Right lobe of liver (tissue), 6 donors: Measurements from ENCODE around the gene TMEM161B. TPM values are rescaled to one million over a fixed set of nuclear protein-coding genes. Genes with fewer than 3 reads are reported as not detected.

Experiments
- ATAC-seq, 4 donors: fragments of 200-7000 bp; cut with Tn5 transposase; one replicate each; pipeline ENCODE4 v1.9.1; 2020; ENCODE audit warnings: mild to moderate bottlenecking in 4 of 4, moderate library complexity in 4 of 4
- DNase-seq, 3 donors: peaks; one replicate each; pipeline ENCODE4 v3.0.0-alpha.2; 2020
- H3K27ac ChIP-seq, 3 donors: fragments of 200-600 bp; one replicate each; pipeline ENCODE4 v1.8.0; 2022
- H3K27me3 ChIP-seq, 2 donors: fragments of 200-600 bp; one replicate each; pipeline ENCODE4 v1.8.0; 2022
- H3K36me3 ChIP-seq, 4 donors: fragments of 200-600 bp; sonication (generic) in 1 of 4; one replicate each; pipeline versions ENCODE4 v1.5.1 to v1.8.0; 2017 to 2022; ENCODE audit warnings: control low read depth in 1 of 4
- H3K4me1 ChIP-seq, 4 donors: fragments of 200-600 bp; sonication (generic) in 1 of 4; one replicate each; pipeline versions ENCODE4 v1.5.1 to v1.8.0; 2017 to 2022; ENCODE audit warnings: control low read depth in 1 of 4
- H3K4me3 ChIP-seq, 3 donors: fragments of 200-600 bp; one replicate each; pipeline ENCODE4 v1.8.0; 2022
- H3K9me3 ChIP-seq, 4 donors: fragments of 200-600 bp; sonication (generic) in 1 of 4; one replicate each; pipeline versions ENCODE4 v1.5.1 to v1.8.0; 2017 to 2022; ENCODE audit warnings: control low read depth in 1 of 4
- POLR2A ChIP-seq: fragments of 450-650 bp; IDR thresholded peaks from one replicate; pipeline ENCODE4 v1.6.1; 2017; ENCODE audit warnings: antibody characterized with exemption, mild to moderate bottlenecking
- WGBS: methylation state at CpG from one replicate; pipeline ENCODE4 v1.1.6; 2018; ENCODE audit warnings: low coverage, low lambda C conversion rate; ENCODE audit not compliant: insufficient coverage; ENCODE audit errors: missing lambda C conversion rate; 5-methylcytosine and 5-hydroxymethylcytosine counted together
- intact Hi-C, 2 donors: fragments of 100-400 bp; cut with DNase I; formaldehyde crosslinking; loops; one replicate each; pipeline versions ENCODE4 v1.11.2 to v1.14.1; 2022
- long read RNA-seq: library from polyadenylated mRNA; unstranded; transcript quantifications from one replicate; pipeline ENCODE4 v2.0.0, GENCODE V29; 2019
- total RNA-seq, 6 experiments: library from RNA; depleted of rRNA in 2 of 6; stranded (reverse); fragments of >200 nt in 2 of 6; fragmentation: NEBNext Ultra II Directional in 3 of 6; extraction: Animal tissue kit (Norgen Biotek cat#: 25700) in 3 of 6; gene quantifications; one replicate each; pipeline versions ENCODE4 v1.1.0 to v1.2.4, GENCODE V29; 2016 to 2023
- TF ChIP-seq, protein P1 (sequence below), 4 donors: fragments of 200-600 bp in 3 of 4; fragments of 450-650 bp in 1 of 4; IDR thresholded peaks; one replicate each; pipeline versions ENCODE4 v1.5.1 to v1.8.0; 2016 to 2022; ENCODE audit warnings: antibody characterized with exemption in 4 of 4, mild to moderate bottlenecking in 2 of 4
- donor health status: DM: no; HTN: yes; CAD: no.
- donor health status: DM: no; HTN: no; CAD: no.
- donor health status: DM: no; HTN: no; CAD: no.
- donor health status: DM: no; HTN: yes; CAD: no.
- donor health status: DM: no; HTN: yes; CAD: no.

TMEM161B gene
- 1 to 10 TPM; 7.2 to 9.9 (median 8.2) TPM for total RNA-seq
- long read RNA-seq, partial matches to known transcripts = 1 of 2 reads
- long read RNA-seq, other reads (novel, unspliced or antisense) = 1 of 2 reads

DNA sequence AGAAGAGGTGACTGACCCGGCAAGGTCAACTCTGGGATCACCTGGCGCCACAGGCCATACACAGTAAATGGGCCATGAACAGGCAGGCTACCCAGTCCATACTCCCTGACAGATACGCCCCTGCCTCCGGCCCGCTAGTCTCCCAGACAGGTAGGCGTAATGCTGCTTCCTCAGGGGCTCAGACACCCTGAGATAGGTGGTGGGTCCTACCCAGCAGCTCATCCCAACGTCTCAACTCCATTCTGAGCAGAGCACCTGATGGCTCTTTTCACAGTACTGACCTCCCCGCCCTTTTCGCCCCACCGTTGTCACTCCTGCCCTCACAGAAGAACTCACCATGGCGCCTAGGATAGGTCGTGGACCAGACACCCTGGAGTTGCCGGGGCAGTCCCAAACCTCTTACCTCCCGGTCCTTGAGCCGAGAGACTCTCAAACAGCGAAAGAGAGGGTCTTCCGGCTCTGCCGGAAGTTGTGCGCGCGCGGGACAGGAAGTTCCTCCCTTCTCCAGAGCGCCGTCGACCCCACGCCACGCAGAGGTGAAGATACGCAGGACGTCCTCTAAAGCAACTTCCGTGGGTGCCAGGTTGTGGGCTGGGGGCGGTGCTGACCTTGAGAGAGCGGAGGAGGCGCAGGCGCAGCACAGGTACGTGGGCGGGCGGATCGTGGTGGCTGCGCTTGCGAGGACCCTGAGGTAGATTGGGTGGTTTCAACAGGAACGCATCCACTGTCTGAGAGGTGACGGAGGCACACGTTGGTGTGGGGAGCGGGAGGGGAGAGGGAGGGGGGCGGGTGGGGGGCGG is at the start of gene TMEM161B:
Gene TMEM161B (minus strand): TSS at position 461 of the 800 bp plus-strand sequence. CDS start 122 bp downstream, at position 339.
- intact Hi-C loops = no loop called here
- H3K27ac ChIP-seq = peak within 1 kb of the TSS; percentile 26 to 61 (median 46)
- peaks cover 0 to 12% (median 0%) of the 10 kb centered on the region in 4 donors for H3K36me3 ChIP-seq
- no peaks in the 10 kb centered on the region for H3K9me3 ChIP-seq
- DNase-seq (peak; percentile 93 to 96 (median 96)), ATAC-seq (peak; percentile 99 to 100 (median 100))
- H3K27me3 ChIP-seq = no peaks in the 10 kb centered on the region
- peak within 1 kb of the TSS; percentile 74 to 89 (median 80) for H3K4me3 ChIP-seq
- peaks cover 0 to 29% (median 6%) of the 10 kb centered on the region in 4 donors for H3K4me1 ChIP-seq
- 0% methylated on average over 14 of the region's 46 CpGs for WGBS
- TF ChIP-seq POLR2A = peak; percentile 53
- TF ChIP-seq, protein P1, sequence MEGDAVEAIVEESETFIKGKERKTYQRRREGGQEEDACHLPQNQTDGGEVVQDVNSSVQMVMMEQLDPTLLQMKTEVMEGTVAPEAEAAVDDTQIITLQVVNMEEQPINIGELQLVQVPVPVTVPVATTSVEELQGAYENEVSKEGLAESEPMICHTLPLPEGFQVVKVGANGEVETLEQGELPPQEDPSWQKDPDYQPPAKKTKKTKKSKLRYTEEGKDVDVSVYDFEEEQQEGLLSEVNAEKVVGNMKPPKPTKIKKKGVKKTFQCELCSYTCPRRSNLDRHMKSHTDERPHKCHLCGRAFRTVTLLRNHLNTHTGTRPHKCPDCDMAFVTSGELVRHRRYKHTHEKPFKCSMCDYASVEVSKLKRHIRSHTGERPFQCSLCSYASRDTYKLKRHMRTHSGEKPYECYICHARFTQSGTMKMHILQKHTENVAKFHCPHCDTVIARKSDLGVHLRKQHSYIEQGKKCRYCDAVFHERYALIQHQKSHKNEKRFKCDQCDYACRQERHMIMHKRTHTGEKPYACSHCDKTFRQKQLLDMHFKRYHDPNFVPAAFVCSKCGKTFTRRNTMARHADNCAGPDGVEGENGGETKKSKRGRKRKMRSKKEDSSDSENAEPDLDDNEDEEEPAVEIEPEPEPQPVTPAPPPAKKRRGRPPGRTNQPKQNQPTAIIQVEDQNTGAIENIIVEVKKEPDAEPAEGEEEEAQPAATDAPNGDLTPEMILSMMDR (IDR thresholded peaks at IDR 0.05) = peak in 2 of 4 donors; percentile 5 to 7

DNA sequence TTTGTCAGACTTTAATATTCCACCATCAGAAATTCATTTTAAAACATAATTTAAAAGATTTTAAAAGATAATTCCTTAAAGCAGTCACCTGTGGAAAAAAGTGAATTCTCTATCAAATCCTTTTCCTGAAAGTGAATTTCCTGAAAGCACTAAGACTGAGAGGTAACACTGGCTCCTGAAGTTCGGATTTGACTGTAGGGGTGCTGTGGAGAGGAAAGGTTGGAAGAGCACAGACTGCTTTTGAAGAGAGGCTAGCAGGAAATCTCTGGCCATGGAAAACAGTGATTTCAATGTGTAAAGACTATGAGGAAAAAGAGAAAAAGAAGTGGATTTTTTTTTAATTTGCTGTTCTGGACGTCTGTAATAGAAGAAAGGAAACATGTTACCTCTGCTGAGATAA is 35.7 kb upstream of the TMEM161B start:
- no peak for TF ChIP-seq POLR2A
- TF ChIP-seq, protein P1 (IDR thresholded peaks at IDR 0.05) = no peak
- no peaks in the 10 kb centered on the region for H3K9me3 ChIP-seq
- WGBS = 23% methylated on average over 2 of the region's 2 CpGs
- no peaks in the 10 kb centered on the region for H3K4me1 ChIP-seq
- intact Hi-C loops = no loop called here
- H3K36me3 ChIP-seq = no peaks in the 10 kb centered on the region
- no peak overlapping the region for H3K4me3 ChIP-seq
- no peak overlapping the region for H3K27ac ChIP-seq
- DNase-seq (no peak), ATAC-seq (no peak)
- H3K27me3 ChIP-seq = no peaks in the 10 kb centered on the region

DNA sequence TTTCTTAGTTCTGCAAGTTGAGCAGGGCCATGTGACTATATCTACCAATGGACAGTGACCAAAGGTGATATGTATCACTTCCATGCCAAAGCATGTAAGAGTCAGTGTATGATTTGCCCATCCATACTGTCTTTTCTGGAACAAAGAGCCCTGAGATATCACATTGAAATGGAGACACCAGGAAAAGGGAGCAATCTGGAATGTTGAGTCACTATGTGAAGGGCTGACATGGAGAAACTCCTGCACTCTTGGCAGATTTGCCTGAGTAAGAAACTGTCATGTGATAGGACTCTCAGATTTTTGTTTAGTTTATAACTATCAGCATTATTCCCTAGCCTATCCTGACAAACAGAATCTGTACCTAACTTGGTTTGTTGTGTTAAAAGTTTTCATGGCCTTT is 29.8 kb upstream of the TMEM161B start:
- Histone ChIP-seq H3K4me1 (no peaks in the 10 kb centered on the region), H3K9me3 (no peaks in the 10 kb centered on the region), H3K4me3 (no peak overlapping the region), H3K27ac (no peak overlapping the region), H3K27me3 (no peaks in the 10 kb centered on the region), H3K36me3 (no peaks in the 10 kb centered on the region)
- ATAC-seq (no peak), DNase-seq (no peak)
- TF ChIP-seq POLR2A = no peak
- TF ChIP-seq, protein P1 (IDR thresholded peaks at IDR 0.05) = no peak
- intact Hi-C loops = no loop called here

DNA sequence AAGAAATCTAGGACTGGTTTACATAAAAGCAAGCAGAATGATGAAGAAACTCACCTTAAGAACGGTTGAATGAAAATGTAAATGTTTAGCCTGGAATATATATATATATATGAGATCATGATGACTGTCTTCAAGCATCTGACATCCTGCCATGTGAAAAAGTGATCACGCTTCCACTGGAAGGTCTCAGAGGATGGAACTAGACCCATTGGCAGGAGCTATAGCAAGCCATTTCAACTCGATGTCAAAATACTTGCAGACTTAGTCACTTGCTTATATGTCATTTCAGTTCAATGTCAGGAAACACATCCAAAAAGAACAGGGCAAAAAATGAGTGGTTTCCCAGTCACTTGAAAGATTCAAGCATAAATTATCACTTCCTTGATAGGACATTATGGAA is 22.2 kb upstream of the TMEM161B start:
- ATAC-seq (no peak), DNase-seq (no peak)
- Histone ChIP-seq H3K9me3 (no peaks in the 10 kb centered on the region), H3K27me3 (no peaks in the 10 kb centered on the region), H3K27ac (no peak overlapping the region), H3K36me3 (no peaks in the 10 kb centered on the region), H3K4me3 (no peak overlapping the region), H3K4me1 (peaks cover 0 to 15% (median 4%) of the 10 kb centered on the region in 4 donors)
- intact Hi-C loops = no loop called here
- 92% methylated on average over 3 of the region's 3 CpGs for WGBS
- TF ChIP-seq, protein P1 (IDR thresholded peaks at IDR 0.05) = no peak
- TF ChIP-seq POLR2A = no peak
